ENCODE data around the gene NOXA1. TPM values are rescaled to one million over a fixed set of nuclear protein-coding genes. Genes with fewer than 3 reads are reported as not detected.

NOXA1 gene
- total and polyA plus RNA-seq, 4 donors: 1.3 to 3.6 (median 2.4) TPM

- DNase-seq (ENCODE audit: low spot score): no peak
- Histone ChIP-seq H3K27me3 (ENCODE audit: control insufficient read depth in 4 of 4, insufficient read depth in 4 of 4, low read length in 3 of 4) (no peaks in the 10 kb centered on the region), H3K36me3 (ENCODE audit: control insufficient read depth in 4 of 4, insufficient read depth in 3 of 4, low read depth in 1 of 4, low read length in 3 of 4) (peaks cover 0 to 6% (median 5%) of the 10 kb centered on the region in 4 donors), H3K4me3 (ENCODE audit: low read depth in 1 of 3, low read length in 3 of 3) (no peak overlapping the region), H3K27ac (ENCODE audit: low read depth in 1 of 2, low read length in 2 of 2) (no peak overlapping the region), H3K4me1 (ENCODE audit: control insufficient read depth in 4 of 4, insufficient read depth in 4 of 4, low read length in 3 of 4) (peaks cover 0 to 8% (median 7%) of the 10 kb centered on the region in 4 donors), H3K9ac (ENCODE audit: low read depth in 1 of 2, low read length in 2 of 2) (no peak overlapping the region), H3K9me3 (ENCODE audit: control insufficient read depth in 4 of 4, low read length in 3 of 4) (peaks cover 2 to 12% (median 5%) of the 10 kb centered on the region in 4 donors)
- no peak for TF ChIP-seq SP1 (IDR thresholded peaks at IDR 0.05)
- TF ChIP-seq EGR1 (IDR thresholded peaks at IDR 0.05; ENCODE audit: low read depth in 2 of 2): no peak
- TF ChIP-seq CTCF (IDR thresholded peaks at IDR 0.05; ENCODE audit: low read depth, low read length, missing input control): no peak
- no peak for TF ChIP-seq HNF4A (conservative IDR thresholded peaks at IDR 0.05)
- TF ChIP-seq FOXA2 (IDR thresholded peaks at IDR 0.05): no peak
- TF ChIP-seq MAX (IDR thresholded peaks at IDR 0.05): no peak
- TF ChIP-seq ZBTB33 (IDR thresholded peaks at IDR 0.05): no peak
- no peak for TF ChIP-seq NR2F2 (IDR thresholded peaks at IDR 0.05)
- TF ChIP-seq GABPA (IDR thresholded peaks at IDR 0.05 in 1 of 2, conservative IDR thresholded peaks at IDR 0.05 in 1 of 2): no peak
- TF ChIP-seq TAF1 (conservative IDR thresholded peaks at IDR 0.05): no peak
- TF ChIP-seq RAD21 (IDR thresholded peaks at IDR 0.05): no peak
- TF ChIP-seq FOXA1 (IDR thresholded peaks at IDR 0.05): no peak
- no peak for TF ChIP-seq HNF4G (IDR thresholded peaks at IDR 0.05)
- TF ChIP-seq JUND (IDR thresholded peaks at IDR 0.05): no peak
- TF ChIP-seq ATF3 (IDR thresholded peaks at IDR 0.05): no peak
- no peak for TF ChIP-seq YY1 (IDR thresholded peaks at IDR 0.05)
- no peak for TF ChIP-seq REST (IDR thresholded peaks at IDR 0.05)
- TF ChIP-seq RXRA (IDR thresholded peaks at IDR 0.05): no peak
- WGBS: 94% methylated on average over 32 of the region's 32 CpGs
Observed at GRCh38 chr9:137479892-137480685, 56.9 kb downstream of the NOXA1 start.

Measured in liver (tissue), 9 donors.